Measurements from ENCODE around the gene GLIS1. TPM values are rescaled to one million over a fixed set of nuclear protein-coding genes. Genes with fewer than 3 reads are reported as not detected.

GLIS1 gene
- total RNA-seq, 1 experiment from 2014 or later = 0.28 TPM

- DNase-seq = no peak
- Histone ChIP-seq H3K56ac (ENCODE audit: insufficient read length, low read depth, low read length) (no peak overlapping the region), H4K8ac (replicated peaks; ENCODE audit: insufficient read length, low read depth, low read length) (no peak overlapping the region), H3K27me3 (ENCODE audit: insufficient read depth, low read length) (no peaks in the 10 kb centered on the region), H2AFZ (ENCODE audit: low read length) (no peak overlapping the region), H3K4me1 (ENCODE audit: insufficient read depth, low read length) (peaks cover 3% of the 10 kb centered on the region; the same call in 1 of the 2 replicates), H4K5ac (ENCODE audit: insufficient read length, low read depth, low read length) (no peak overlapping the region), H3K9ac (ENCODE audit: extremely low read depth, insufficient read length, low read length) (no peak overlapping the region), H3K18ac (ENCODE audit: insufficient read length, low read depth, low read length) (no peak overlapping the region), H3K79me2 (ENCODE audit: insufficient read depth, low read length) (no peaks in the 10 kb centered on the region), H2AK5ac (ENCODE audit: insufficient read length, low read length) (no peak overlapping the region), H2BK15ac (ENCODE audit: low read depth, low read length) (no peak overlapping the region), H2BK120ac (ENCODE audit: low read depth, low read length, poor library complexity, severe bottlenecking) (no peak overlapping the region), H4K91ac (ENCODE audit: insufficient read length, low read depth, low read length) (no peak overlapping the region), H3K14ac (ENCODE audit: insufficient read depth, low read length) (no peak overlapping the region; the same call in 1 of the 2 replicates), H2BK12ac (ENCODE audit: insufficient read length, low read depth, low read length) (no peak overlapping the region), H3T11ph (ENCODE audit: low read length) (no peak overlapping the region), H4K20me1 (ENCODE audit: control insufficient read depth, insufficient read depth, insufficient read length) (peaks cover 3% of the 10 kb centered on the region), H2BK20ac (ENCODE audit: low read depth, low read length, poor library complexity, severe bottlenecking) (no peak overlapping the region), H3K79me1 (ENCODE audit: insufficient read depth, low read depth, low read length, poor library complexity, severe bottlenecking) (no peaks in the 10 kb centered on the region), H3K9me3 (ENCODE audit: control insufficient read depth, low read depth, low read length) (no peaks in the 10 kb centered on the region), H2BK5ac (ENCODE audit: insufficient read length, low read length) (no peak overlapping the region), H3K23me2 (ENCODE audit: insufficient read length, low read depth, low read length, poor library complexity, severe bottlenecking) (no peaks in the 10 kb centered on the region), H3K4ac (ENCODE audit: low read depth, low read length) (no peak overlapping the region), H3K27ac (ENCODE audit: insufficient read length, low read depth, low read length) (no peak overlapping the region), H3K23ac (ENCODE audit: insufficient read length, low read depth, low read length) (no peak overlapping the region), H3K4me2 (ENCODE audit: insufficient read depth, insufficient read length, low read length) (no peak overlapping the region)
- Mint-ChIP-seq H3K4me3 (no peak overlapping the region; a peak in 1 of 5 replicates), H3K27me3 (ENCODE audit: low read depth) (peaks cover 8% of the 10 kb centered on the region), H3K4me1 (peaks cover 13 to 34% of the 10 kb centered on the region in 2 experiments), H3K9me3 (no peaks in the 10 kb centered on the region; a peak in 1 of 5 replicates), H3K36me3 (ENCODE audit: insufficient read depth in 1 of 3, low read depth in 3 of 3) (no peaks in the 10 kb centered on the region), H3K27ac (peak overlapping the region in 1 of 3 experiments; percentile 4; a peak in 2 of 7 replicates)
- WGBS (ENCODE audit: extremely low coverage, insufficient read length, low lambda C conversion rate) = no CpG with 5 or more reads among the region's 13 CpGs
- no peak for TF ChIP-seq CTCF (conservative IDR thresholded peaks at IDR 0.05)
Observed at GRCh38 chr1:53507116-53507820, 231.7 kb downstream of the GLIS1 start.
